ENCODE data around the gene HLA-DQA1. TPM values are rescaled to one million over a fixed set of nuclear protein-coding genes. Genes with fewer than 3 reads are reported as not detected.
"Not testable (repeated sequence)": the region's sequence is repeated elsewhere in the genome, so short reads cannot be mapped to it uniquely, and the experiment has no call there.

HLA-DQA1 gene
- total RNA-seq, 1 donor from 2014 or later = 111 TPM

- no peaks in the 10 kb centered on the region for H3K4me1 ChIP-seq
- no peak for ATAC-seq
- no peaks in the 10 kb centered on the region for H3K9me3 ChIP-seq
- TF ChIP-seq CTCF (IDR thresholded peaks at IDR 0.05) = no peak
- H3K27me3 ChIP-seq = no peaks in the 10 kb centered on the region
- no peaks in the 10 kb centered on the region for H3K36me3 ChIP-seq
- H3K27ac ChIP-seq = no peak overlapping the region
- H3K4me3 ChIP-seq = peak overlapping the region; percentile 25
- no peak for DNase-seq
- intact Hi-C loops (cut with DNase I) = no loop called here
Observed at GRCh38 chr6:32637883-32638282, 677 bp downstream of the HLA-DQA1 start.

GRCh38 chr6:32638532-32639219 is 1.5 kb downstream of the HLA-DQA1 start:
- Histone ChIP-seq H3K27me3 (no peaks in the 10 kb centered on the region), H3K27ac (no peak overlapping the region), H3K4me1 (no peaks in the 10 kb centered on the region), H3K36me3 (no peaks in the 10 kb centered on the region), H3K4me3 (no peak overlapping the region), H3K9me3 (no peaks in the 10 kb centered on the region)
- ATAC-seq (no peak), DNase-seq (no peak)
- intact Hi-C loops (cut with DNase I) = no loop called here
- no peak for TF ChIP-seq CTCF (IDR thresholded peaks at IDR 0.05)

GRCh38 chr6:32639440-32640394 is 2.5 kb downstream of the HLA-DQA1 start:
- Histone ChIP-seq H3K27me3 (no peaks in the 10 kb centered on the region), H3K36me3 (no peaks in the 10 kb centered on the region), H3K9me3 (no peaks in the 10 kb centered on the region), H3K4me1 (no peaks in the 10 kb centered on the region), H3K4me3 (no peak overlapping the region), H3K27ac (no peak overlapping the region)
- no peak for TF ChIP-seq CTCF (IDR thresholded peaks at IDR 0.05)
- DNase-seq (no peak), ATAC-seq (no peak)
- intact Hi-C loops (cut with DNase I) = no loop called here

- Histone ChIP-seq H3K9me3 (no peaks in the 10 kb centered on the region), H3K27ac (no peak overlapping the region), H3K4me3 (no peak overlapping the region), H3K27me3 (no peaks in the 10 kb centered on the region), H3K4me1 (no peaks in the 10 kb centered on the region), H3K36me3 (no peaks in the 10 kb centered on the region)
- ATAC-seq = no peak
- TF ChIP-seq CTCF (IDR thresholded peaks at IDR 0.05) = no peak
- intact Hi-C loops (cut with DNase I) = no loop called here
- no peak for DNase-seq
Observed at GRCh38 chr6:32641122-32641521, 3.9 kb downstream of the HLA-DQA1 start.

GRCh38 chr6:32641785-32642719 is 4.8 kb downstream of the HLA-DQA1 start:
- ATAC-seq; H3K9me3 ChIP-seq; intact Hi-C loops (cut with DNase I); H3K36me3 ChIP-seq; H3K27me3 ChIP-seq; H3K4me3 ChIP-seq; DNase-seq; H3K27ac ChIP-seq; H3K4me1 ChIP-seq: not testable (repeated sequence)

Measured in upper lobe of right lung (tissue), 1 donor.